ENCODE measurements around the gene MRLN. TPM values are rescaled to one million over a fixed set of nuclear protein-coding genes. Genes with fewer than 3 reads are reported as not detected.
"Not testable (repeated sequence)": the region's sequence is repeated elsewhere in the genome, so short reads cannot be mapped to it uniquely, and the experiment has no call there.

The MRLN gene
- total RNA-seq (2014; rRNA removed; shearing (Covaris generic)), result 0.46 TPM in 1 of 2 replicates, not detected in the other

DNA sequence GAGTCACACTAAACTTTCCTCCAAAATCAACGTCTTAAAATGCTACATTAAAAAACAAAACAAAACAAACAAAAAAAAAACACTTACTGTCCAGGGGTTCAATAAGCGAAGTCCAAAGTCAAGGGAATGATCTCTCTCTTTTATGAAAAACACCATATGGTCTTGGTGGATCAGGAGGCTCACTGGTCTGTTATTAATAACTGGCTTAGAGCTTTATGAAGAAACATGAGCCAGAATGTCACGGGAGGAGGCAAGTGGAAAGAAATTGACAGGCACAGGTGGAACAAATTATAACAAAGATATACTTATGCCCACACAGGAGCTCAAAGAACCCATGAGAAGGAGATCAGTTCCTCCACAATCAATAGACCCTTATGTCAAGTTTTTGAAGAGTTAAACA, at the start of gene MRLN:
Gene MRLN (minus strand): TSS at position 189 of the 400 bp plus-strand sequence.
- no peak for DNase-seq (ENCODE audit: low read depth)

DNA sequence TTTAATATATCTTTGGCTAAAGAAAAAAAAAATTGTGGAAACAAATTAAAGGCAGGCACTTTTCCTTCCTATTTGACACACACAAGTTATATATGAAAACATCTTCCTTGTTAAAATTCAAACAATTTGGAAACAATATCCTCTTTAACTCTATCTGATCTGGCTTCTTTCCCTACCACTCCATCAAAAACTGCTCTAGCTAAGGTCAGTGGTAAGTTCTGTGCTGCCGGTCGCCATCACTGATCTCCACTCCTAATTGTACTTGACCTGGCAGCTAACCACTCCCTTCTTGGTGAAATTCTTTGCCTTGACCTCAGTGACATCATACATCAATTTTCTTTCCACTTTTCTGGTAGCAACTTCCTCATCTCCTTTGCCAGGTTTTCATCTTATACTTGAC, 47.9 kb upstream of the MRLN start:
- DNase-seq (ENCODE audit: low read depth), result no peak

DNA sequence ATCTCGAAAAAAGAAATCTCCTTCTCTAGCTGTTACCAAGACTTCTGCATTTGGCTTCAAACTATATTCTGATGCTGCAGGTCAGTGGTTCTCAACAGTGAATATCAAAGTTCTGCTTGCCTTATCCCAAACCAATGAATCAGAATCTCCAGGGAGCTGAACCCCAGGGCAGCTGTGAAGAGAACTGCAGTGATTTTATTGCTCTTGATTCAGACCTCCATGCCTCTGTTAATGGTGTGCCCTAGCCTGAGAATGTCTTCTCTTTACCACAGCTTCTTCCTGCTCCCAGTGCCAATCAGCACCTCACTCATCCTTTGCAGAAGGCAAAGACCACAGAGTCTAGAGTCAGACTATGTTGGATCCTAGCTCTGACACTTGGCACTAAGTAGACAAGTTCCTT, 46.2 kb upstream of the MRLN start:
- no peak for DNase-seq (ENCODE audit: low read depth)

DNA sequence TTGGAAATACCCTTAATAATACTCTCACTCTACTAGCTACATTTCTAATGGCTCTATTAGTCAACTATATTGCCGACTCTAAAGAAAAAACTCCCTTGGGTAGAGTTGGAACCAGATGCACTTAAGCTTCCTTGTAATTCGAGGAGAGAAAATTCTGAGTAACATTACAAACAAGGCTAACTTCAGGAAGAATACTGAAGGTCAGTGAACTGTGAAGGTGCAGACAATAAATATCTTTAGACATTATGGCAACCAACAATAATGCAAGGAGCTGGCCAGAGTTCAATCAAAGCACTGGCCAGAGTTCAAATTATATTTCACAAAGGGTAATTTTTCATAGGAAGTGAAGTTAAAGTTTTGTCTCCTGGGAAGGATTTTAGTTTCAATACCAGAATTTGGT, 40.7 kb upstream of the MRLN start:
- DNase-seq (ENCODE audit: low read depth), result no peak

DNA sequence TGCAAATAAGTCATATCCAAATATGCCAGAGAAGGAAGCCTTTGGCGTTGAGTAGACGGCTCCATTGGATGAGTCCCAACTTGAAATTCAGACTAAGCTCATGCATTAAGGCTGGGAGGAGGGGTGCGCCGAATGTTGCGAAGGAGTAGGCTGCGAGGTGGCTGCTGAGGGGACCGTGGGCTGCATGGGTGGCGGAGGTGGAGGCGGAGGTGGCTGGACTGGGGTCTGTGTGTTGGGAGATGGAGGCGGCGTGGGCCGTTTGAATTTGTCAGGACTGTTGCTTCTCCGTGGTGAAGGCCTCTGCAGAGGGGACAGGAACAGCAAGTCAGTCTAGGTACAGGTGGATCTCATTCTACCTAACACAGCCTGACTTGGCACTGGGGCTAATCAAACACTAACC, 39.6 kb upstream of the MRLN start:
- no peak for DNase-seq (ENCODE audit: low read depth)

DNA sequence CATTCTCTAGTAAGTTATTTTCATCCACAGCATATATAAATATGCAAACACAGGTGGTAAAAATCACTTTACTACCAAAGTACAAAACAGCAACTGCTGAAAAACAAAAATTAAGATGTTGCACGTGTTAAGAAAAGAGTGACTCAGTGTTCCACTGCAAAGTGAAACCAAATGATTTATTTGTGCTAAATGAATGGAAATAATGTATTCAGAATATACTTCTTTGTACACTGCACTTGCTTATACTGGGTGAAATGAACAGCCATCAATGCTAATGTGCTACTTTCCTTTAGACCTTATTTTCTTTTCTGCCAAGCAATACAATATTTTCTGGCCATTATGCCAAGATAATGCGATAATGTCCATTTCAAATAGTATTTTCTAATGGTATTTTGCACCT, 38.3 kb upstream of the MRLN start:
- DNase-seq (ENCODE audit: low read depth), result no peak

DNA sequence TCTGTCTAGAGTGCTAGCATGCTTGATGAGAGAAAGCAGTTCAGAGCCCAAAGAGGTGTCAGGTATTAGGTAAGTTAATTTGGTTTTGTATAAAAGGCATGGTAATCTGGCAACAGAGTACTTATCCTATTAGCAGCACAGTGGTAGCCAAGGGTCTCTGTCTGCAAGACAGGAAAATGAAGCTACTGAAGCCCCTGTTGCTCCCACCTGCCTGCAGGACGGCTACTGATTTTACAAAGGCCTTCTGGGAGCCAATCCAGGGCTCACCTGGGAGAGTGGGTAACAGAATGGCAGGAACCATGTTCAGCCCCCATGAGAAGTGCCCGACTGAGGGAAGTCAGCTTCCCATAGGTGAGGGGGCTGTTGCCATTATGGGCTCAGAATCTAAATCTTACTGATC, 36.8 kb upstream of the MRLN start:
- DNase-seq (ENCODE audit: low read depth), result not testable (repeated sequence)

DNA sequence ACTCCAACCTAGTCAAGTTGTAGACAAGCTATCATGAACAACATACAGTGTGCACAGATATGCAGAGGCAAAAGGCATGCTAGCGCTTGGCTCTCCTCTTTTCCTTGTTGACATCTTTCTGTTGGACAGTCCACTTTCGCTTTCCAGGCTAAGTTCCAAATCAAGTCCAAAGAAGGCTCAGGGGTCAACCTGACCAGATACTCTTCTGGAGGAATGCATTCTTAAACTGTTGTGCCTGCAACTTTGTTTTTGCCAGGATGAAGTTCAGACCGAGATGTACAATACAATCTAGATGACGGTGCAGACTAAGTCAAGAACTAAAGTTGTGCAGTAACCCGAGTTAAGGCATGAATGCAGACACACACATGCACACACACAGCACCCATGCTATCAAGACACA, 35.7 kb upstream of the MRLN start:
- not testable (repeated sequence) for DNase-seq (ENCODE audit: low read depth)

DNA sequence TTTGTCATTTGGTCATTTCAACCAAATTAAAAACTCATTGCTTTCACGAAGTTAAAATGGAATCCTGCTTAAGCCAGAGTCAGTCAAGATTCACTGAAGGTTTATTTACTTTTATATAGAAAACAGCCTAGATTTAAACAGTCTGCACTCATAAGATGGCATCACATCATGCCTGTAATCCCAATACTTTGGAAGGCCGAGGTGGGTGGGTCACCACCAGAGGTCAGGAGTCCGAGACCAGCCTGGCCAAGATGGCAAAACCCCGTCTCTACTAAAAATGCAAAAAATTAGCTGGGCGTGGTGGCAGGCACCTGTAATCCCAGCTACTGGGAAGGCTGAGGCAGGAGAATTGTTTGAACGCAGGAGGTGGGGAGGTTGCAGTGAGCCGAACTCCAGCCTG, 33.8 kb upstream of the MRLN start:
- DNase-seq (ENCODE audit: low read depth), result not testable (repeated sequence)

DNA sequence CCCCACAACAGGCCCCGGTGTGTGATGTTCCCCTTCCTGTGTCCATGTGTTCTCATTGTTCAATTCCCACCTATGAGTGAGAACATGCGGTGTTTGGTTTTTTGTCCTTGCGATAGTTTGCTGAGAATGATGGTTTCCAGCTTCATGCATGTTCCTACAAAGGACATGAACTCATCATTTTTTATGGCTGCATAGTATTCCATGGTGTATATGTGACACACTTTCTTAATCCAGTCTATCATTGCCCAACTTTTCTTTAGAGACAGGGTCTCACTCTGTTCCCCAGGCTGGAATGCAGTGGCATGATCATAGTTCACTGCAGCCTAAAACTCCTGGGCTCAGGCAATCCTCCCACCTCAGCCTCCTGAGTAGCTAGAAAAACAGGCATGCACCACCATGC, 32.2 kb upstream of the MRLN start:
- not testable (repeated sequence) for DNase-seq (ENCODE audit: low read depth)

DNA sequence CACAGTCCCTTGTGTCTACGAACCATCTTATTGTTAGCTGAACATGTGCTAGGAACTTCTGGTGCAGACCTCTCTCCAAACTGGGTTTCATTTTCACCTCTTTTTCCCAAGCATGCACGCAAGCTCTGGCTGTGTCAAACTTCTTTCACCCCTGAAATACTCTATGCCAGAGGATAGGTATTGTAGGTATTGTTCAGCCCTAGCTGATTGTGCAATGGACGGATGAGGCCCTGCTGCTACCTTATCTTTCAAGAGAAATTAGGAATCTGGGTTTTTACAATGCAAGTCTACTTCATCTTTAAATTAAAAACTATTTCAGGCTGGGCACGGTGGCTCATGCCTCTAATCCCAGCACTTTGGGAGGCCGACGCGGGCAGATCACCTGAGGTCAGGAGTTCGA, 28.3 kb upstream of the MRLN start:
- DNase-seq (ENCODE audit: low read depth), result no peak

DNA sequence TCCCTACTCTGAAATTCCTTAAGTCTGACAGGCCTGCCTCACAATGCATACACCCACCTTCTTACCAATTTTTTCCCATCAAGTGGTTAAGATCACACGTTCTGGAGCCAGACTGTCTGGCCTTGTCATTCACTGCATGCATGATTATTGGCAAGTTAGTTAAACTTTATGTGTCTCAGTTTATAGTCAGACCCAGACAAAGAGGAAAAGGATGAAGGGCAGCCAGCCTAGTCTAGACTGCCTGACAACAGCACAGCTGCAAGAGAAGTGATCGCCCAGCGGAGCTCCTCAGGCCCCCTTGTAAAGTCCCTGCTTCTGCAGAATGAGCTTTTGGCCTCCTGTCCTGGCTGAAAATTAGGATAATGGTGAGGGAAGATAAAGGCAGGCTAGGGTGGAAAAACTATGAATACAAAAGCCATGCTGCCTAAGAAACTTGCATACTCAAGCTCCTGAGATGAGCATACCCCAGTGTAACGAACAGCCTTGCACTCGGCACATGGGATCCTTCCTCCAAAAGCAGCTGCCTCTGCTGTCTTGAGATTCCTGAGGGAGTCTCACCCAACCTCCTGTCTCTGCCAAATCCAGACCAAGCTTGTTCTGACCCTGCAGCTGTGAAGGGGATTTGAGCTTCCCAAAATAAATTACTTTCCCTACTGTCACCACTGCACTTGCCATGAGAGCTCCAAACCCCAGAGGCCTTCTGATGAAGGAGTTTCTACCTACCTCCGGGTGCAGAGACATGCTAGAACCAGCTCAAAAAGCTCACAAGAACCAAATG, 26.7 kb upstream of the MRLN start:
- DNase-seq (ENCODE audit: low read depth), result no peak

DNA sequence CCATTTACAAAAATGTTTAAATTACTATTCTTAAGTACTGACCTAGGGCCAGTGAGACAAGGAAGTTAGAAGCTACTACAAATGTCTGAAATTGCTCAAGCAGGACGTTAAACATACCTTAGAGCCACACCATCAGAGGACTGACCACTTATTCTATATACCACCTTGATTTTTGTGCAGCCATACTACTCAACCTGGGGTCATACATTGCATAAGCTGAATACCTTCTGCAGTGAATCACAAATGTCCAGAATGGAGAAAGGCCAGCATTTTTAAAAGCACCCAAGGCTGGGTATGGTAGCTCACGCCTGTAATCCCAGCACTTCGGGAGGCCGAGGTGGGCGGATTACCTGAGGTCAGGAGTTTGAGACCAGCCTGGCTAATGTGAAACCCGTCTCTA, 21.2 kb upstream of the MRLN start:
- DNase-seq (ENCODE audit: low read depth), result no peak

DNA sequence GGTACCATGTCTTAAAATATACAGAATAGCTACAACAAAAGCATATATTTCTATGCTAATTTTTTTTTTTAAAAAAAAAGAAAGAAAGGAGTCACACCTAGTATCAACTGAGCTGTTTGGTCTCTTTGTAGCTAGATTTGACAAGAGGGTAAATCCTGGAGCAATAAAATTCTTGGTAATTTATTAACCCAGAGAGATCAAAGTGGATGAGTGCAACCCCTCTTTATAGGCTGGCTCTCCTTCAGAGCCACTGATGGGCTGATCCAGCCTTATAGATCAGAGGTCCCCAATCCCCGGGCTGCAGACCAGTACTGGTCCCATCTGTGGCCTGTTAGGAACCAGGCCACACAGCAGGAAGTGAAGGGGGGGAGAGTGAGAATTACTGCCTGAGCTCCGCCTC, 19.8 kb upstream of the MRLN start:
- DNase-seq (ENCODE audit: low read depth), result no peak

DNA sequence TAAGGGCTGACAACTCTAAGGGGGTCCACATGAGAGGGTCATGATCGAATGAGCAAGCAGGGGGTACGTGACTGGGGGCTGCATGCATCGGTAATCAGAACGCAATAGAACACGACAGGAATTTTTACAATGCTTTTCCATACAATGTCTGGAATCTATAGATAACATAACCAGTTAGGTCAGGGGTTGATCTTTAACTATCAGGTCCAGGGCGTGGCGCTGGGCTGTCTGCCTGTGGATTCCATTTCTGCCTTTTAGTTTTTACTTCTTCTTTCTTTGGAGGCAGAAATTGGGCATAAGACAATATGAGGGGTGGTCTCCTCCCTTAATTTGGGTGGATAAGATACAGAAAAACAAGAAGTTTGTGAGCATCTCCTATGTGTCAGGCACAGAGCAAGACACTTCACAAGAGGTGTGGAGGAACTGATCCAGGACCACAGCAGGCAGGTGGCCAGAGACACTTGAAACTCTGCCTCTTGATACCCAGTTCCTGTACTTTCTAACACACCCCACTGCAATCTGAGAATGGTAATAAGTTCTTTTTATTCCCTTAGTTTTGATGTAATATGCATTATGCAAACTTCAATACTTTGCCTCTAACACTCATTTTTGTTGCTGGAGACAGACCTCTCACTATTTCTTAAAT, 18.0 kb upstream of the MRLN start:
- DNase-seq (ENCODE audit: low read depth), result no peak

DNA sequence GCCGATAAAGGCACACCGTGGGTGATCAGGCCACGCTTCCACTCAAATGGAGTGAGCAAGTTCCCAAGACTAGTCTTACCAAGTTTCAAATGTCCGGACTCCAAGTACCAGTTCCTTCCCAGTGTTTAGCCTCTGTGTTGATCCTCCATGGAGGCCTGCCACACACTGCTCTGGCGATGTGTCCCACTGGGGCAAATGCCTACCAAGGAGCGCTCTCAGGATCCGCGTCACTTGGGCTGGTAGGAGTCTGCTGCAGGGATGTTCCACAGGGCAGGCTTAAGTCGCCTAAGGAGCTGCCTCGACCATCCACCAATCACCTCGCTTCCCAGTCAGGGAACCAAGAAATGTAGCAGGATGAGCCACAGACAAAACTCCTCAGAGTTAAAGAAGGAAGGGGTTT, 17.4 kb upstream of the MRLN start:
- DNase-seq (ENCODE audit: low read depth), result no peak

DNA sequence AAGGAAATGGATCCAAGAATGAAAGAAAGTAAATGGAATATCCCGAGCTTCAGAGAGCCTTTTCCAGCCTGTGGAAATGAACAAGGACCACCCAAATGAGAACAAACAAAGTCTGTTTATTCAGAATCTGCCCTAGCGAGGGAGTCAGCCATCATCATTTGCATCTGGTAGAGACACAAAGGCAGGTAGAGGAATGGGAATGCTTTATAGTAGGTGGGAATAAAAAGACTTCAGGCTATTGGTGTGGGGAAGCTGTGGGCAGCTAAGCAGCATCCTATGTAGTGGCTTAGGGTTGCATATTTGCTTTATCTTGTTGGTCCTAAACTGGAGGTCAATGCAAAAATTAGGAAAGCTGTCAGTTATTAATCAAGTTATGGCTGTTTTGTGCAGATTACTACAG, 9.2 kb upstream of the MRLN start:
- DNase-seq (ENCODE audit: low read depth), result no peak

DNA sequence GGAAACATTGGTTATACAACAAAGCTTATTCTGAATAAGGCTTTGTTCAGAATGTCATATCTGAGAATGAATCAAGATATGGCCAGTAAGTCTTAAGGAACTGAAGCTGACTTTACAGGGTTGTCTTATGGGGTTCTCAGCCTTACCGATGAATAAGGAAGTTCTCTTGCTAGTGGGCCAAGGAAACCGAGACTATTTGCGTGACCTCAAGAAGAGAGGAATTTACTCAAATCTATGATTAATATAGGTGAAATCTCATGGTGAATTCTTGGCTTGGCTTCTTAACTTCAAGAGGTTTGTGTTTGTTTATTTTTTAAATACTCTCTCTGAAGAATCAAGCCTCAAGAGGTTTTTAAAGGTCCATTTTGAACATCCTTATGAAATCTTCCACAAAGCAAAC, 4.7 kb upstream of the MRLN start:
- peak; percentile 11 for DNase-seq (ENCODE audit: low read depth)

DNA sequence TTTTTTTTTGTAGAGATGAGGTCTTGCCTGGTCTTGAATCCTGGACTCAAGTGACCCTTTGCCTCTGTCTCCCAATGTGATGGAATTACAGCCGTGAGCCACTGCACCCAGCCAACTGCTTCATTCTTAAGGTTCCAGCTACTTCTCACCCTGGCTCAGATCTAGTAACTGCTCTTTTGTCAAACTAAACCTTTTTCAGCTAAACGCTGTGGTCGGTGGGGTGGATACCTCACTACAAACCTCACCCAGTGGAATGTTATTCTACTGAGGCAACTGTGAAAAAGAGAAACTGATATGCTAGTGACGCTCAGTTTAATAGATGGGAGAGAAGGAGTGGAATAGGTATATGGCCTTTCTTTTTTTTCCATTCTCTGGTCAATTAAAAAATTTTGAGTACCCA, 1.7 kb upstream of the MRLN start:
- DNase-seq (ENCODE audit: low read depth), result no peak

DNA sequence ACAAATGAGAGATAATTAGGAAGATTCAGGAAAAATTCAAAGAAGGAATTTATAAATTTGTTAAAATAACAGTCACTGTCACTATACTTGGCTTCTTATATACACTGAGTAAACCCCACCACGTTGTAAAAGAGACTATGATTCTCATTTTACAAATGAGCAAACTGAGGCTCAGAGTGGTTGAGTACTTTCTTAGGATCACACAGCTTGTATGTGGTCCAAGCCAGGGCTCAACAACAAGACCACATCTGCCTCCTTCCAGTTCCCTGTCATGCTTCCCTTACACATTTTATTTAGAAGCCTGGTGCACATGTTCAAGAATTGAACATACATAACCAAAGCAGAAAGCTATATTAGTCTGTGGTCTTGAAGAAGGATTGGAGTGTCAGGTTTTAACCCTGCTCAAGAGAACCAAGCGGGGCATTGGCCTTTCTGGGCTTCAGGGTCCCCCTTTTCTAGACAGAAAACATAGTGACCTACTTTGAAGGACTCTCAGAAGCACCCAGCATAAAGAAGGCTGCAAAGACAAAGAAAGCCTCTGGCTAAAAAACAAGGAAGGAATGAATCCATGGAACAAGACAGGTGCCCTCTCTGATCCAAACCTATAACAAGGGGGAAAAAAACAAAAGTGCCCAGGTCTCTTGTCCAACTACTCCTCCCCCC, 846 bp downstream of the MRLN start:
- no peak for DNase-seq (ENCODE audit: low read depth)

DNA sequence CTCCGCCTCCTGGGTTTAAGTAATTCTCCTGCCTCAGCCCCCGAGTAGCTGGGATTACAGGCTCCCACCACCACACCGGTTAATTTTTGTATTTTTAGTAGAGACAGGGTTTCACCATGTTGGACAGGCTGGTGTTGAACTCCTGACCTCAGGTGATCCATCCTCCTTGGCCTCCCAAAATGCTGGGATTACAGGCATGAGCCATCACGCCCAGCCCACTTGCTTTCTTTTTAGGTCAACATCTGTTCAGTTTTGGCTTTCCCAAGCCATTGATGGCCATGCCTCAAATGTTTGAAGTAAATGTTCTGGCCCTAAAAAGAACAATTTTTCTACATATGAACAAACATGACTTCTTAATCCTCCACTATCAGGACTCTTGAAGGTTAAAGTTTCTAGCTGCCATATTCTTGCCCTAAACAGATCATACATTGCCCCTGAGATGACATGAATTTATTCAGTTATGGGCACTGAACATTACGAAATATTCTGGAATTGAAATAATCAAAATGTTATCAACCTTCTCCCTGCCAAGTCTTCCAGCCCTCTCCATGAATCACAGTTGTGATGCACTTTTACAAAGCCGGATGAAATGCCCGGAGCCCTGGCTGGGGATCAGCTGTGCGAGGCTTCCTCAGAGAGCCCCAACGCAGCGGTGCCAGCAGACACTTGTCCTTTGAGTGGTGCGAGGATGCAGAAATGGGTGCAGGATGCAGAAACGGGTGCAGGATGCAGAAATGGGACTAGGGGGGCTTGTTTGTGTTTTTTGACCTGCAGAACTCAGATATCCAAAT, 2.9 kb downstream of the MRLN start:
- DNase-seq (ENCODE audit: low read depth), result no peak

DNA sequence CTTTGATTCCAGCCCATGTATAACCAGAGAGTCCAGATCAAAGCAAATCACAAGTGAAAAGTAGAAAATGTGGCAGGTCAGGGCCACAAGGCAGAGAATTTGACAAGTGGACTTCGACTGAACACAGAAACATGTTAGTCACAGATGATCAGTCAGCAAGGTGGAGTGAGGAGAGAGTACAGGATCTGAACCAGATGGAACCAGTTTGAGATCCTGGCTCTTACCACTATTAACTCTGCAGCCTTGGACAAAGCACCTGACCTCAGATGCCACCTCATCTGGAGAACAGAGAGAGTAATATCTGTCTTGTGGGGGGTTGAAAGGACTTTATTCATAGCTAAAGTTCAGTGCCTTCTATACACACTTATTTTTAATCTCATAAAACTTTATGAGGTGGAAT, 4.4 kb downstream of the MRLN start:
- no peak for DNase-seq (ENCODE audit: low read depth)

All from Daoy (cell line).